Spleen (tissue), 11 donors: Measurements from ENCODE around the gene SIAH2. TPM values are rescaled to one million over a fixed set of nuclear protein-coding genes. Genes with fewer than 3 reads are reported as not detected.

Experiments used
- DNase-seq: peaks from one replicate; pipeline ENCODE4 v3.0.0-alpha.2; 2020
- H3K27ac ChIP-seq, 8 donors: fragments of 200-600 bp; sonication (generic) in 7 of 8; 1 replicate in 4 of 8; 2 replicates in 4 of 8; pipeline versions ENCODE4 v1.5.0 to v1.8.0; 2016 to 2021; ENCODE audit warnings: inconsistent platforms in 4 of 8, mild to moderate bottlenecking in 4 of 8, moderate library complexity in 1 of 8
- H3K27me3 ChIP-seq, 7 donors: fragments of 200-600 bp; sonication (generic) in 6 of 7; replicated peaks in 1 of 7; 1 replicate in 4 of 7; 2 replicates in 3 of 7; pipeline versions ENCODE4 v1.5.0 to v1.8.0; 2016 to 2021; ENCODE audit warnings: inconsistent platforms in 3 of 7, mild to moderate bottlenecking in 1 of 7
- H3K36me3 ChIP-seq, 6 donors: fragments of 200-600 bp; sonication (generic) in 5 of 6; 1 replicate in 4 of 6; 2 replicates in 2 of 6; pipeline versions ENCODE4 v1.5.0 to v1.8.0; 2016 to 2021; ENCODE audit warnings: inconsistent platforms in 2 of 6
- H3K4me1 ChIP-seq, 6 donors: fragments of 200-600 bp; sonication (generic) in 5 of 6; 1 replicate in 3 of 6; 2 replicates in 3 of 6; pipeline versions ENCODE4 v1.5.0 to v1.8.0; 2016 to 2021; ENCODE audit warnings: inconsistent platforms in 3 of 6
- H3K4me3 ChIP-seq, 8 donors: fragments of 200-600 bp; sonication (generic) in 7 of 8; 1 replicate in 4 of 8; 2 replicates in 4 of 8; pipeline versions ENCODE4 v1.5.0 to v1.8.0; 2016 to 2021; ENCODE audit warnings: inconsistent platforms in 4 of 8, mild to moderate bottlenecking in 4 of 8, moderate library complexity in 2 of 8
- H3K9me3 ChIP-seq, 8 donors: fragments of 200-600 bp; sonication (generic) in 7 of 8; 1 replicate in 4 of 8; 2 replicates in 4 of 8; pipeline versions ENCODE4 v1.5.0 to v1.8.0; 2016 to 2021; ENCODE audit warnings: inconsistent platforms in 4 of 8
- POLR2A ChIP-seq, 3 donors: fragments of 450-650 bp; IDR thresholded peaks; one replicate each; pipeline ENCODE4 v1.5.1; 2017; ENCODE audit warnings: antibody characterized with exemption in 3 of 3, mild to moderate bottlenecking in 1 of 3
- POLR2AphosphoS5 ChIP-seq, 3 donors: sonication (generic); formaldehyde crosslinking; IDR thresholded peaks; one replicate each; pipeline ENCODE4 v1.5.1; 2017; ENCODE audit warnings: antibody characterized with exemption in 3 of 3
- WGBS, 5 donors: extraction: QIAGEN DNeasy Blood & Tissue Kit in 3 of 5; methylation state at CpG; one replicate each; pipeline versions ENCODE4 v1.1.5 to v1.1.7; 2013 to 2018; 5-methylcytosine and 5-hydroxymethylcytosine counted together
- intact Hi-C: fragments of 100-400 bp; cut with DNase I; formaldehyde crosslinking; loops from one replicate; pipeline ENCODE4 v1.15.0; 2023; ENCODE audit warnings: low total_unique reads
- polyA plus RNA-seq, 3 donors: library from polyadenylated mRNA; stranded (reverse); fragments of 200-250 nt; gene quantifications; one replicate each; pipeline ENCODE4 v1.2.1, GENCODE V29; 2013
- total RNA-seq, 7 donors: library from RNA; depleted of rRNA in 3 of 7; stranded (reverse); fragments of >200 nt in 3 of 7; fragmentation: NEBNext Ultra II Directional in 4 of 7; extraction: Animal tissue kit (Norgen Biotek cat#: 25700) in 4 of 7; gene quantifications; one replicate each; pipeline versions ENCODE4 v1.1.0 to v1.2.1, GENCODE V29; 2016 to 2021
- TF ChIP-seq, protein P1 (sequence below), 11 experiments: fragments of 200-600 bp in 7 of 11; fragments of 450-650 bp in 4 of 11; sonication (generic) in 4 of 11; IDR thresholded peaks in 8 of 11; conservative IDR thresholded peaks in 3 of 11; 1 replicate in 7 of 11; 2 replicates in 4 of 11; pipeline versions ENCODE4 v1.4.0 to v1.8.0; 2016 to 2021; ENCODE audit warnings: antibody characterized with exemption in 11 of 11, inconsistent platforms in 4 of 11, mild to moderate bottlenecking in 1 of 11
- donor health status: healthy with polysubstance abuse.
- donor health status: DM: no; HTN: no; CAD: no; lungs with moderate emphysema.
- donor health status: DM: no; HTN: no; CAD: no.
- donor health status: Bipolar disorder and iron deficiency.
- donor health status: healthy.
- donor health status: DM: no; HTN: no; CAD: no.
- donor health status: DM: yes; HTN: yes; CAD: no.

SIAH2 gene
- total and polyA plus RNA-seq, 10 donors: 13.6 to 71.3 (median 27.4) TPM

DNA sequence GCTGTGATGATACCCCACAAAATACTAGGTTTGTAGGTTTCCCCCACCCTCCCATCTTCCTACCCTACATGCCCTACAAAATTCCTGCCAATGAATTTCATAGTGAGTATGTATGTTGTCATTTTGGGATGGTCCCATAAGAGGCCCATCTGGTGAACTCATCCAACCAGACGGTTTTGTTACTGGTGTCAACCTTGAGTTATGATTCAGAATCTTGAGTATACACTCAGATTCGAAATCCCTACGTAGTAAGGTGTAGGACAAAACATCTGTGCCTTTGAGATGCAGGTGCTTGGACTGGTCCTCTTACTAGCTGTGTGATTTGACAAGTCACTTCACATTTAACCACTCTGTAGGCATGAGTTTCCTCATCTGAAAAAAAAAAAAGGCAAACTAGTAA is 3.6 kb downstream of the SIAH2 start:
- Histone ChIP-seq H3K27me3 (no peaks in the 10 kb centered on the region), H3K4me1 (peaks cover 16 to 84% (median 70%) of the 10 kb centered on the region in 6 donors), H3K9me3 (no peaks in the 10 kb centered on the region), H3K27ac (peak overlapping the region in 5 of 8 donors; percentile 98 to 100 (median 99)), H3K4me3 (peak overlapping the region in 2 of 8 donors; percentile 77 to 86), H3K36me3 (peaks cover 0 to 15% (median 0%) of the 10 kb centered on the region in 6 donors)
- TF ChIP-seq POLR2AphosphoS5 (IDR thresholded peaks at IDR 0.05) (no peak), POLR2A (IDR thresholded peaks at IDR 0.05) (no peak)
- TF ChIP-seq, protein P1, sequence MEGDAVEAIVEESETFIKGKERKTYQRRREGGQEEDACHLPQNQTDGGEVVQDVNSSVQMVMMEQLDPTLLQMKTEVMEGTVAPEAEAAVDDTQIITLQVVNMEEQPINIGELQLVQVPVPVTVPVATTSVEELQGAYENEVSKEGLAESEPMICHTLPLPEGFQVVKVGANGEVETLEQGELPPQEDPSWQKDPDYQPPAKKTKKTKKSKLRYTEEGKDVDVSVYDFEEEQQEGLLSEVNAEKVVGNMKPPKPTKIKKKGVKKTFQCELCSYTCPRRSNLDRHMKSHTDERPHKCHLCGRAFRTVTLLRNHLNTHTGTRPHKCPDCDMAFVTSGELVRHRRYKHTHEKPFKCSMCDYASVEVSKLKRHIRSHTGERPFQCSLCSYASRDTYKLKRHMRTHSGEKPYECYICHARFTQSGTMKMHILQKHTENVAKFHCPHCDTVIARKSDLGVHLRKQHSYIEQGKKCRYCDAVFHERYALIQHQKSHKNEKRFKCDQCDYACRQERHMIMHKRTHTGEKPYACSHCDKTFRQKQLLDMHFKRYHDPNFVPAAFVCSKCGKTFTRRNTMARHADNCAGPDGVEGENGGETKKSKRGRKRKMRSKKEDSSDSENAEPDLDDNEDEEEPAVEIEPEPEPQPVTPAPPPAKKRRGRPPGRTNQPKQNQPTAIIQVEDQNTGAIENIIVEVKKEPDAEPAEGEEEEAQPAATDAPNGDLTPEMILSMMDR (IDR thresholded peaks at IDR 0.05 in 8 of 11, conservative IDR thresholded peaks at IDR 0.05 in 3 of 11): no peak
- 68 to 86% (median 83%) methylated on average over 3 of the region's 3 CpGs for WGBS, 5 donors
- intact Hi-C loops: no loop called here
- no peak for DNase-seq

DNA sequence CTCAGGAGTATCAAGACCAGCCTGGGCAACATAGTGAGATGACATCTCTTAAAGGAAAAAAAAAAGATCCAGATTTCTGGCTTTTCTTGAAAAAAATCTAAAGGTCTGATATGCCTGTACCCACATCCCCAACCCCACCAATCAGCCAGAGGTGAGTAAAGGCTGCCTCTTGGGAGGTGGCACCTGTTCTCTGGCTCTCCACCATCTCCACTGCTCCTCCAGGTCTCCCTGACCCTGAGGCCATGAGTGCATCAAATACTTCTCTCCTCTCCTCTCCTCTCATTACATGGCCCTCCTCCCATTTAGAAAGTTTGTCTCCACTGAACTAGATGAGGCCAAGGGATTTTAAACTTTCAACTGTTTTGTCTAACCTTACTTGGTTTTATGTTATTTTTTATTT is 5.2 kb downstream of the SIAH2 start:
- Histone ChIP-seq H3K36me3 (peaks cover 0 to 23% (median 3%) of the 10 kb centered on the region in 6 donors), H3K4me1 (peaks cover 14 to 92% (median 75%) of the 10 kb centered on the region in 6 donors), H3K27ac (no peak overlapping the region), H3K4me3 (no peak overlapping the region), H3K9me3 (no peaks in the 10 kb centered on the region), H3K27me3 (no peaks in the 10 kb centered on the region)
- no peak for TF ChIP-seq POLR2A (IDR thresholded peaks at IDR 0.05)
- no peak for TF ChIP-seq POLR2AphosphoS5 (IDR thresholded peaks at IDR 0.05)
- TF ChIP-seq, protein P1 (IDR thresholded peaks at IDR 0.05 in 8 of 11, conservative IDR thresholded peaks at IDR 0.05 in 3 of 11): no peak
- no peak for DNase-seq
- intact Hi-C loops: no loop called here

DNA sequence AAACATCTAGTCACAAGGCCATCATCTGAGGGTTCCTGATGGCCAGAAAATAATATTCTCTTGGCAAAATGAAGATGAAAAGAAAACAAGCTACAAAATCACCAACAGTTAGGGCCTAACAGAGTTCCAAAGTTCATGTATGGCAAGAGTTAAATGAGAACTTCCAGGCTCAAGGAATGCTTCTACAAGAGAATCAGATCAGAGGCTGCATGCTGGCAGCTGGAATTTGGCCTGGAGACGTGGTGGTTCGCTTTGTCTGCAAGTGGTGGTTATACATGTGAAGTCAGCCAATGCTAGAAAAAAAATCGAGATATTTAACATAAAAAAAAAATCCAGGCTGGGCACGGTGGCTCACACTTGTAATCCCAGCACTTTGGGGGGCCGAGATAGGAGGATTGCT is 5.6 kb downstream of the SIAH2 start:
- peaks cover 0 to 27% (median 3%) of the 10 kb centered on the region in 6 donors for H3K36me3 ChIP-seq
- H3K4me3 ChIP-seq: no peak overlapping the region
- no peaks in the 10 kb centered on the region for H3K9me3 ChIP-seq
- WGBS, 5 donors: 75 to 93% (median 86%) methylated on average over 5 of the region's 5 CpGs
- intact Hi-C loops: no loop called here
- no peak overlapping the region for H3K27ac ChIP-seq
- no peak for DNase-seq
- TF ChIP-seq POLR2A (IDR thresholded peaks at IDR 0.05) (no peak), POLR2AphosphoS5 (IDR thresholded peaks at IDR 0.05) (no peak)
- TF ChIP-seq, protein P1 (IDR thresholded peaks at IDR 0.05 in 8 of 11, conservative IDR thresholded peaks at IDR 0.05 in 3 of 11): no peak
- H3K4me1 ChIP-seq: peaks cover 14 to 96% (median 77%) of the 10 kb centered on the region in 6 donors
- no peaks in the 10 kb centered on the region for H3K27me3 ChIP-seq

DNA sequence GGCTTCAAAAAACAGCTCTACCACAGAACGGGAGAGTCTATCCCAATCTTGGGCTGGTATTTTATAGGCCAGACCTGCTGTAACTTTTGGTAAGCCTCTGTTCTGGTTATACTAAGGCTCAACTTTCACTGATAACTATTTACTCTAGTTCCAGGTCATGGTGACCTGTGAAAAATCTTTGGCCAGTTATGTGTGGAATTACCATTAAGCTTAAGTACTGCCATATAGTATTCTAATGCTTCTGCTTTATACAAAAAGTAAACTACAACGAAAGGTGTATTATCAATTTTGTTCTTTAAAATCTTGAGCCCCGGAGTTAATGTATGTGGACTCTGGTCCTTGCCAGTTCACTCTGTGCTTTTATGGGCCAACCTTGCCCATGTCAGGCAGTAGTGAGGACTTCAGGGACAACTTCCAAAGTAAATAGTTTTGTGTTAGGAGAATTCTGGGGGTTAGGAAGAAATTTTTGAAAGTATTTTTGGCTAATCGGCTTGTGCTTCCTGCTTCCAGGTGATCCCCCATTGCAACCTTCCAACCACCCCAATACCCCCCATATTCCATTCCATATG is 6.4 kb downstream of the SIAH2 start:
- TF ChIP-seq, protein P1 (IDR thresholded peaks at IDR 0.05 in 8 of 11, conservative IDR thresholded peaks at IDR 0.05 in 3 of 11): no peak
- no peak for TF ChIP-seq POLR2A (IDR thresholded peaks at IDR 0.05)
- no peak for TF ChIP-seq POLR2AphosphoS5 (IDR thresholded peaks at IDR 0.05)
- intact Hi-C loops: no loop called here
- H3K4me3 ChIP-seq: no peak overlapping the region
- no peak for DNase-seq
- H3K9me3 ChIP-seq: no peaks in the 10 kb centered on the region
- H3K36me3 ChIP-seq: peaks cover 0 to 31% (median 3%) of the 10 kb centered on the region in 6 donors
- peaks cover 14 to 99% (median 81%) of the 10 kb centered on the region in 6 donors for H3K4me1 ChIP-seq
- H3K27ac ChIP-seq: peak overlapping the region in 3 of 8 donors; percentile 34 to 59 (median 55)
- no peaks in the 10 kb centered on the region for H3K27me3 ChIP-seq
- WGBS, 5 donors: 88 to 98% (median 93%) methylated on average over 4 of the region's 4 CpGs
